ENCODE results near the gene PIWIL4. TPM values are rescaled to one million over a fixed set of nuclear protein-coding genes. Genes with fewer than 3 reads are reported as not detected.

Gene PIWIL4
- total and polyA plus RNA-seq, 9 of the 15 experiments (the other 6 are each of a cell fraction or from before 2014, with no cell fraction given): 6.3 to 17.0 (median 10.8) TPM

DNA sequence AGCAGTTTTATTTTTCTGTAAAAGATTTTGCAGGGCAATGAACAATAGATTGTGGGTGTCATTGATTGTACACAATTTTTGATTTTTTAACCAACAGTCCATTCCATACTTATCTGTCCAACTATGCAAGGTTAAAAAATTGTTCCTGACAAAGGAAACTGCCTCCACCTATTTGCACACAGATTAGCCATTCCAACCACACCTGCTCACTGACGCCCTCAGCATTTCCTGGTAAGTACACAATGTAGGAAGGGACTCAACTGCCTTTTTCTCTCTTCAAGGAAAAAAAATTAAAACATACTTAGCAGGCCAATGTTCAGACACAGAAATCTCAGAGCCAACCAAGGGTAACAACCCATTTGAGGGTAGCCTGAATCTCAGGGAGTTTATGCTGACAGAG lies 27.7 kb upstream of the PIWIL4 start:
- POLR2A ChIA-PET: interaction anchor here (0.6 to 0.7 kb wide), 2 partner anchors 22 to 29 kb away, joined by 3 to 4 read pairs; no protein-coding TSS in a partner anchor
- BruUV-seq (replicated peaks): no TSS peak

More for the DNA sequence above, 27.7 kb upstream of the PIWIL4 start:
- H3K36me3 ChIP-seq (ENCODE audit: control insufficient read depth, insufficient read depth, low read length): no peaks in the 10 kb centered on the region
- ATAC-seq (no peak), FAIRE-seq (no peak), DNase-seq (ENCODE audit: extremely low read depth in 1 of 4, low spot score in 3 of 4) (no peak)
- H3K4me2 ChIP-seq (ENCODE audit: insufficient read depth, low read length): no peak overlapping the region
- intact Hi-C loops (cut with micrococcal nuclease): no loop called here
- H3K4me3 ChIP-seq: no peak overlapping the region
- no peak overlapping the region for H3K27ac ChIP-seq (ENCODE audit: extremely low read depth, low read depth, low read length)
- TF ChIP-seq CTCF (IDR thresholded peaks at IDR 0.05 in 2 of 3, conservative IDR thresholded peaks at IDR 0.05 in 1 of 3; ENCODE audit: insufficient read depth in 2 of 3, low read depth in 1 of 3, low read length in 3 of 3) (no peak), HCFC1 (IDR thresholded peaks at IDR 0.05; ENCODE audit: low read depth, low read length) (no peak), CGGBP1 (CRISPR knock-in tag; IDR thresholded peaks at IDR 0.05) (no peak), ZNF707 (CRISPR knock-in tag; conservative IDR thresholded peaks at IDR 0.05) (no peak)
- CTCF ChIA-PET (ENCODE audit: low intra/inter-chr PET ratio): interaction anchor here (0.6 kb wide), 1 partner anchor 602 kb away, joined by 3 read pairs; no protein-coding TSS in a partner anchor
- H3K27me3 ChIP-seq (ENCODE audit: control insufficient read depth in 2 of 2, insufficient read depth in 2 of 2, low read length in 2 of 2): peaks cover 0 to 4% of the 10 kb centered on the region in 2 experiments; a peak in 1 of 5 replicates
- peaks cover 4 to 11% of the 10 kb centered on the region in 2 experiments; a peak in 3 of 5 replicates for H3K4me1 ChIP-seq (replicated peaks in 1 of 2; ENCODE audit: control insufficient read depth in 2 of 2, insufficient read depth in 2 of 2, low read length in 2 of 2)
- H3K79me2 ChIP-seq (ENCODE audit: control insufficient read depth, insufficient read depth, low read length): 0 out of 3 replicates have a peak, but pooled peaks cover 3% of the 10 kb centered on the region
- in situ Hi-C loops (cut with MboI): no loop called here
- H4K20me1 ChIP-seq (replicated peaks; ENCODE audit: control insufficient read depth, insufficient read depth, low read length): no peaks in the 10 kb centered on the region
- H3K9me3 ChIP-seq (replicated peaks; ENCODE audit: control insufficient read depth, insufficient read depth, low read depth, low read length): no peaks in the 10 kb centered on the region
- no peak overlapping the region for H3K9ac ChIP-seq (ENCODE audit: insufficient read depth in 1 of 2, low read depth in 2 of 2, low read length in 2 of 2)
- no peak overlapping the region for H2AFZ ChIP-seq (ENCODE audit: low read depth, low read length)
- 14% methylated on average over 1 of the region's 1 CpG for WGBS (ENCODE audit: insufficient coverage, low coverage, missing lambda C conversion rate)
- no peaks in the 10 kb centered on the region for H3K9me1 ChIP-seq (ENCODE audit: control insufficient read depth, insufficient read depth, low read length)
